BJ (cell line): ENCODE measurements around the gene FBXW5. TPM values are rescaled to one million over a fixed set of nuclear protein-coding genes. Genes with fewer than 3 reads are reported as not detected.

Experiments
- CTCF ChIA-PET: fragments of 350-600 bp; formaldehyde crosslinking; extraction: SDS; loops from one replicate; lab custom pipeline; 2021; ENCODE audit warnings: antibody characterized with exemption, inconsistent platforms; lab: Yijun Ruan, JAX
- POLR2A ChIA-PET: fragments of 300-600 bp; sonication (Branson Sonifier 250); formaldehyde crosslinking; extraction: SDS; loops from one replicate; lab custom pipeline; 2021; ENCODE audit warnings: antibody characterized with exemption; lab: Charles Lee
- DNase-seq: peaks from one replicate; pipeline ENCODE4 v3.0.0-alpha.2; 2011; ENCODE audit warnings: low read depth
- H3K27me3 ChIP-seq: 2 replicates; pipeline ENCODE4 v1.6.0; 2011; ENCODE audit warnings: low read length; ENCODE audit not compliant: control insufficient read depth, insufficient read depth
- H3K36me3 ChIP-seq: 2 replicates; pipeline ENCODE4 v1.5.1; 2011; ENCODE audit warnings: low read length; ENCODE audit not compliant: control insufficient read depth, insufficient read depth
- H3K4me3 ChIP-seq: 2 replicates; pipeline ENCODE4 v1.5.1; 2011; ENCODE audit warnings: low read depth, mild to moderate bottlenecking, control low read depth, low read length
- polyA plus RNA-seq: library from polyadenylated mRNA; depleted of rRNA; stranded (reverse); fragments of >200 nt; gene quantifications from 2 replicates; pipeline ENCODE4 v1.2.3, GENCODE V29; 2011
- TF ChIP-seq, protein P1 (sequence below): IDR thresholded peaks from 2 replicates; pipeline ENCODE4 v1.5.1; 2011; ENCODE audit warnings: low read depth, mild to moderate bottlenecking, control low read depth, inconsistent platforms, low read length, moderate library complexity; ENCODE audit not compliant: insufficient read depth

Gene FBXW5
- polyA plus RNA-seq, 1 experiment: 71.9 TPM

DNA sequence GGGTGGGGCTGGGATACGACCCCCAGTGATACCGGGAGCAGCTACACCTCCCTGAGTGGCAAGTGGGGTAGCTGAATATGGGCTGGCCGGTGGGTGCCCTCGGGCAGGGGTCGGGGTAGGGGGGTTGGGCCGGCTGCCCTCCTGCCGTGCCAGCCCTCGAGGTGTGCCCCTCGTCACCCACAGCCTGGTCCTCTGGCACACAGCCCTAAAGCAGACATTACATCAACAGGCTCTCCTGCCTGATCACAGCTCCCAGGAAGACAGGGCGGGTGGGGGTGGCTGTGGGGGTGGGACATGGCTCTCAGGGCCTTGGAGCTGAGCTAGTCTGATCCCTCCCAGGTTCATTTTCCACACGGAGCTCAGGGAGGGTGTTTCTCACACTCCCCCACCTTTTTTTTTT is 23.2 kb downstream of the FBXW5 start:
- H3K27me3 ChIP-seq: no peaks in the 10 kb centered on the region
- TF ChIP-seq, protein P1, sequence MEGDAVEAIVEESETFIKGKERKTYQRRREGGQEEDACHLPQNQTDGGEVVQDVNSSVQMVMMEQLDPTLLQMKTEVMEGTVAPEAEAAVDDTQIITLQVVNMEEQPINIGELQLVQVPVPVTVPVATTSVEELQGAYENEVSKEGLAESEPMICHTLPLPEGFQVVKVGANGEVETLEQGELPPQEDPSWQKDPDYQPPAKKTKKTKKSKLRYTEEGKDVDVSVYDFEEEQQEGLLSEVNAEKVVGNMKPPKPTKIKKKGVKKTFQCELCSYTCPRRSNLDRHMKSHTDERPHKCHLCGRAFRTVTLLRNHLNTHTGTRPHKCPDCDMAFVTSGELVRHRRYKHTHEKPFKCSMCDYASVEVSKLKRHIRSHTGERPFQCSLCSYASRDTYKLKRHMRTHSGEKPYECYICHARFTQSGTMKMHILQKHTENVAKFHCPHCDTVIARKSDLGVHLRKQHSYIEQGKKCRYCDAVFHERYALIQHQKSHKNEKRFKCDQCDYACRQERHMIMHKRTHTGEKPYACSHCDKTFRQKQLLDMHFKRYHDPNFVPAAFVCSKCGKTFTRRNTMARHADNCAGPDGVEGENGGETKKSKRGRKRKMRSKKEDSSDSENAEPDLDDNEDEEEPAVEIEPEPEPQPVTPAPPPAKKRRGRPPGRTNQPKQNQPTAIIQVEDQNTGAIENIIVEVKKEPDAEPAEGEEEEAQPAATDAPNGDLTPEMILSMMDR: no peak
- no peak for DNase-seq
- no peak overlapping the region for H3K4me3 ChIP-seq
- H3K36me3 ChIP-seq: peaks cover 32% of the 10 kb centered on the region
- ChIA-PET POLR2A (no interaction called here), CTCF (interaction anchor here (1.0 kb wide), 1 partner anchor 108 kb away, joined by 3 read pairs; no protein-coding TSS in a partner anchor)

DNA sequence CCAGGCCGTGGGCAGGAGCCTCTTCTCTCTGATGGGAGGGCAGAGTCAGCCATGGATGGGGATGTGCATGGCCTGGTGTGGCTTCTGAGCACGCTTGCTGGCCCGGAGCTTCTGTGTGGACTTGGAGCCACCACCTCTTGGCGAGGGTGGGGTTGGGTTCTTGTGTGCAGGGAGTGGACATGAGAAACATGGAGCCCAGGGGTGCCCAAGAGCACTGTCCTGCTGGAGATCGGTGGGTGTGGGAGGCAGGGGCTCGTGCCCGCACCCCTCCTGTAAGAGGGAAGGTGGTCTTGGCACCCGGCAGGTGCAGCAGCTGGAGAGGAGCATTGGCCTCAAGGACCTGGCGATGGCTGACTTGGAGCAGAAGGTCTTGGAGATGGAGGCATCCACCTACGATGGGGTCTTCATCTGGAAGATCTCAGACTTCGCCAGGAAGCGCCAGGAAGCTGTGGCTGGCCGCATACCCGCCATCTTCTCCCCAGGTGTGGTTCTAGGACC is 23.8 kb downstream of the FBXW5 start:
- TF ChIP-seq, protein P1: no peak
- POLR2A ChIA-PET: no interaction called here
- no peak for DNase-seq
- Histone ChIP-seq H3K27me3 (no peaks in the 10 kb centered on the region), H3K36me3 (peaks cover 34% of the 10 kb centered on the region), H3K4me3 (no peak overlapping the region)
- CTCF ChIA-PET: interaction anchor here (1.0 kb wide), 1 partner anchor 108 kb away, joined by 3 read pairs; no protein-coding TSS in a partner anchor

DNA sequence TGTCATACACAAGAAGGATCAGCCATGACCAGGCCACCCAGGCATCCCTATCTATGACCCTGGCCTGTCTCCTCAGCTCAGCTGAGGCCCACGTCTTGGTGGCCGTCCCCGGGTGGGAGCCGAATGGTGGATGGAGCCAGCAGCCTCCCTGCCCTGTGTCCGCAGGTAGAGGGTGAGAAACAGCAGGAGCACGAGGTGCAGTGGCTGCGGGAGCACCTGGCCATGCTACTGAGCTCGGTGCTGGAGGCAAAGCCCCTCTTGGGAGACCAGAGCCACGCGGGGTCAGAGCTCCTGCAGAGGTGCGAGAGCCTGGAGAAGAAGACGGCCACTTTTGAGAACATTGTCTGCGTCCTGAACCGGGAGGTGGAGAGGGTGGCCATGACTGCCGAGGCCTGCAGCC is 24.5 kb downstream of the FBXW5 start:
- Histone ChIP-seq H3K27me3 (no peaks in the 10 kb centered on the region), H3K4me3 (no peak overlapping the region), H3K36me3 (peaks cover 37% of the 10 kb centered on the region)
- TF ChIP-seq, protein P1: no peak
- POLR2A ChIA-PET: no interaction called here
- CTCF ChIA-PET: interaction anchor here (1.2 kb wide), 1 partner anchor 24 kb away, joined by 4 read pairs; no protein-coding TSS in a partner anchor
- DNase-seq: no peak

DNA sequence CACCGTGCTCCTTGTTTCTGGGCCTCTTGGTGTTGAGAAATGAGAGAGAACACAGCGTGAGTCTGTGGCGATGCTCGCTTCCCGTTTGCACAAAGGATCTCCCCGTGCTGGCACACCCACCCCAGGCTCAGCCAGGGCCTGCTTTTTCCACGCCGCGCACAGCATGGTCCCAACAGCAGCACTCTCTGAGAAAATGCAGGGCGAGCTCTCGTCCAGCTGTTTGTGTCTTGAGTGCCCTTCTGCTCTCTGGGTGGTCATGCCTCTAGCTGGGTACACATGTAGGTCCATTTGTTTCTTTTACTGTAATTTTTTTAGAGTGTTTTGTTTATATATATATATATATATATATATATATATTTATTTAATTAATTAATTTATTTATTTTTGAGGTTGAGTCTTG is 26.6 kb downstream of the FBXW5 start:
- H3K4me3 ChIP-seq: no peak overlapping the region
- H3K27me3 ChIP-seq: no peaks in the 10 kb centered on the region
- no peak for DNase-seq
- TF ChIP-seq, protein P1: no peak
- H3K36me3 ChIP-seq: peaks cover 38% of the 10 kb centered on the region
- CTCF ChIA-PET: interaction anchor here (1.0 kb wide), 1 partner anchor 10 kb away, joined by 4 read pairs; no protein-coding TSS in a partner anchor
- POLR2A ChIA-PET: no interaction called here

DNA sequence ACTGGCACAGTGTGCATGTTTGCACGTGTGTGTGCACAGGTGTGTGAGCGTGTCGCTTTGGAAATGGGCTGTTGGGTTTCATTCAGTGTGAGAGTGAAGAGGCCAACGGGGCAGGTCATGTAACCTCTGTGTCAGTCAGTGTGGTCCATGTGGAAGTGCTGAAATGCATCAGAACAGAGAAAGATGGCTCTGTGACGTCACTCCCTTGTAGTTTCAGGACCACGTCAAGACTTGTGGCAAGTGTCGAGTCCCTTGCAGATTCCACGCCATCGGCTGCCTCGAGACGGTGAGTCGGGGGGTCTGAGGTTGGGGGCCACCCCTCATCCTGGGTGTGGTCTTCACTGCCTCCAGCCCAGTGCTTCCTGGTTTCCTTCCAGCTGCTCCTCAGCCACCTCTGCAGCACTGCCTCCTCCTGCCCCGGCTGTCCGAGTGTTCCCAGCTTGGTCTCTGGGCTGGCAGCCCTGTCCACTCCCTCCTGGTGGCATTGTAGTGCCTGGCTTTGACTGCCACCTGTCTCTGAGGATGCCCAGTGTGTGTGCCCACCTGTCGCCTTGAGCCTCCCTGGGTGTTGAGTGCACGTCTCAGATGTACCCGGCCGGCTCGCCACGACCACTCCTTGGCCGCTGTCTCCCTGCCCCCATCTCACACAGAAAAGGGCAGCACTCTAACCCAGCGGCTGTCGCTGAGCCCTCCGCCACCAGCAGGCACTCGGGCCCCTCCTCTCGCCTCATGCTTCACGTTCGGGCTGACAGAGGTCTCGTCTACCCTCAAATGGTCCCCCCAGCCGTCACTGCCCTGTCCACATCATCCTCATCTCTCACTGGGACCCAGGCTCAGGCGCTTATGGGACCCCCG is 28.0 kb downstream of the FBXW5 start:
- no peaks in the 10 kb centered on the region for H3K27me3 ChIP-seq
- H3K36me3 ChIP-seq: peaks cover 36% of the 10 kb centered on the region
- no peak overlapping the region for H3K4me3 ChIP-seq
- TF ChIP-seq, protein P1: no peak
- ChIA-PET CTCF (no interaction called here), POLR2A (no interaction called here)
- DNase-seq: no peak
